Epithelial cell of esophagus (primary cell): ENCODE data around the gene YJEFN3.

Experiments
- DNase-seq: peaks from one replicate; pipeline ENCODE4 v3.0.0; 2010; ENCODE audit warnings: low read depth
- H3K4me3 ChIP-seq: 2 replicates; pipeline ENCODE4 v1.5.1; 2011; ENCODE audit warnings: mild to moderate bottlenecking, low read length, control low read depth
- CTCF ChIP-seq: IDR thresholded peaks from 2 replicates; pipeline ENCODE4 v1.5.1; 2011; ENCODE audit warnings: low read depth, mild to moderate bottlenecking, low read length, control low read depth, inconsistent platforms; ENCODE audit not compliant: insufficient read depth; ENCODE audit errors: missing control alignments

YJEFN3 gene

GRCh38 chr19:19570571-19570970 lies 41.9 kb downstream of the YJEFN3 start:
- no peak for DNase-seq
- no peak for TF ChIP-seq CTCF
- no peak overlapping the region for H3K4me3 ChIP-seq

DNA sequence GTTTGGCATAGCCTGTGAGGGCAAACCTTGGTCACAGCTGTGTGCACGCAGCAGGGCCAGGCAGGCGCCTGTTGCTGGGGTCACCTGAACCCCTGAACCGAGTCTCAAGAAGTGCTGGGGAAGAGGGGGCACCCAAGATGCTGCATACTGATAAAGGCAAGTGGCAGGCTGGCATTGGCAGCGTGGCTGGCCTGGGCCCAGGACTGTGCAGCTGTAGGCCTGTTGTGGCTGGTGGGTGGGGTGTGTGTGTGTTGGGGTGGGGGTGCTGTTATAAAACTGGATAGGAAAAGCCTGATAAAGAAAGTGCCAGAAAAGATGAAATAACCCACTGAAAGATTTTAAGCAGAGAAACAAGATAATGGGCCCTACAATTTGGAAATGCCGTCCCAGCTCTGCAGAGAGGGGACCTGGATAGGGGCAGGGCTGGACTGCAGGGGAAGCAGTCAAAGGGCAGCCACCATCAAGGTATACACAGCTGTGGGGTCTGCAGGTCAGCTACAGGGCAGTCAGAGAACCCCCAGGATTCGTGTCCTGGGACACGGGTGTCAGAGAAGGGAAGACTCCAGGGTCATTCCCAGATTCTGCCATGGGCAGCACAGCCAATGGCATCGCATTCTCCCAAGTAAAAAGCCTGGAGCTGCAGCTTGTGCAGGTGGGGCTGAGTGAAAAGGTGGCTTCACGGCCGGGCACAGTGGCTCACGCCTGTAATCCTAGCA lies 42.5 kb downstream of the YJEFN3 start:
- DNase-seq, result no peak
- no peak for TF ChIP-seq CTCF

DNA sequence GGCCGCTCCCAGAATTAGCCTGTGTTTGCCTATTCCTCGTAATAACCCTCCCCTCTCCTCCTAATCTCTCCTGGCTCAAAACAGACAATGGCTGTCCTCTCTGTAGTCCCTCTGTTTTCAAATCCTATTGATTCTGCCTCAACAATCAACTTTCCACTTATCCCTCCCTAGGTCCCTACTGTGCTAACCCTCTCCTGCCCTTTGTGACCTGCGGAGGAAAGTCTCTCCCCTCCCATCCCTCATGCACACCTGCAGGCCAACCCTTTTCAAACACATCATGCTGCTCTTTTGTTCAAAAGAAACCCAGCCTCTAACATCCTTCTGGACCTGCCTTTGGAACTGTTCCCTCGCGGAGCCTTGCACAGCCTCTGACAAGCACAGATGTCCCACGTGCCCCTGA lies 46.7 kb downstream of the YJEFN3 start:
- H3K4me3 ChIP-seq, result no peak overlapping the region
- TF ChIP-seq CTCF, result no peak
- no peak for DNase-seq

More for the DNA sequence above, 42.5 kb downstream of the YJEFN3 start:
- H3K4me3 ChIP-seq, result no peak overlapping the region

- no peak for TF ChIP-seq CTCF
- DNase-seq, result no peak
- H3K4me3 ChIP-seq, result no peak overlapping the region
Observed at GRCh38 chr19:19578252-19578651, 49.5 kb downstream of the YJEFN3 start.

DNA sequence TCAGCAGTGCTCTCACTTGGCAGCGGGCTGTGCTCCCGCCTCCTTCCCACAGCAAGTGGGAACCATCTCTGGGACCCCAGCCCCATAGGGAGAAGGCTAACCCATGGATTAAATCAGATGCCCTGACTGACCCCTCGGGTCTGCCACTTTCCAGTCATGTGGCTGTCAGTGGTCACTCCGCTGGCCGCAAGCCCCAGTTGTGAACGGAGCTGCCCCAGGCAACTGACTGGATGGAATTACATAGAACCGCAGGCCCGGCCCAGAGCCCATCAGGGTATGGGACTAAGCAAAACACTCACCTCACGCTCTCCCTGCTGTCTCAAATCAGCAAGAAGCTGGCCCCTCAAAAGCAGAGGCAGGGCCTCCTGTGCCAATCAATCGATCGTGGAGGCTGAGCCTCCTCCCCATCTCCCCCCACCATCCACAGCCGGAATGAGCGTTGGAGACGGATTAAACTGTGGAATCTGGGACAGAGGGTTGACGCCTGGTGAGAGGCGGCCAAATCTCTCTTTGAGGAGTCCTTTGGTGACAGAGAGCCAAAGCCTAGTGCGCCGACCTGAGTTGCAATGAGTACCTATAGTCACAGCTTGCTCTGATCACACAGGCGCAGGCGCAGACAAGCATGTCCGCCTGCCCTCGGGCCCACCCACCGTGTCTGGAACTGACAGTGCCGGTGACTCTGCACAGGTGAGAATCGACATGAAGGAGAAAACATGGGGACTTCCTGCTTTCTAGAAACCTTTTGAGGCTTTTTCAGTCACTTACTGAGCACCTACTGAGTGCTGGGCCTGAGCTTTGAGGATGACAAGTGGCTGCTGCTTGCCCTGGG lies 51.0 kb downstream of the YJEFN3 start:
- no peak for DNase-seq

GRCh38 chr19:19580418-19580817 lies 51.7 kb downstream of the YJEFN3 start:
- DNase-seq, result no peak
- no peak for TF ChIP-seq CTCF
- no peak overlapping the region for H3K4me3 ChIP-seq

More for the DNA sequence above, 51.0 kb downstream of the YJEFN3 start:
- no peak for TF ChIP-seq CTCF
- no peak overlapping the region for H3K4me3 ChIP-seq
